ENCODE measurements around the gene FEN1. TPM values are rescaled to one million over a fixed set of nuclear protein-coding genes. Genes with fewer than 3 reads are reported as not detected.

FEN1 gene
- total and polyA plus RNA-seq, 12 donors: 3.9 to 32.0 (median 10.0) TPM

GRCh38 chr11:61787928-61788491, 4.7 kb upstream of the FEN1 start:
- H3K27me3 ChIP-seq: no peaks in the 10 kb centered on the region
- intact Hi-C loops (cut with DNase I): loop anchor here in 1 of 2 donors (10.0 kb wide), 2 partner anchors 167 to 327 kb away; partner anchors contain the start of gene BEST1
- no peak overlapping the region for H3K4me3 ChIP-seq
- peaks cover 0 to 56% of the 10 kb centered on the region in 2 donors for H3K36me3 ChIP-seq (replicated peaks in 1 of 2)
- TF ChIP-seq POLR2A (IDR thresholded peaks at IDR 0.05): no peak
- TF ChIP-seq CTCF (IDR thresholded peaks at IDR 0.05): peak in 3 of 6 experiments; percentile 14 to 26 (median 23)
- WGBS, 4 donors: 48 to 63% (median 57%) methylated on average over 8 to 9 of the region's 9 CpGs
- no peak for DNase-seq
- H3K4me1 ChIP-seq (replicated peaks in 1 of 2): peaks cover under 1 to 10% of the 10 kb centered on the region in 2 donors
- no peak overlapping the region for H3K27ac ChIP-seq
- H3K9me3 ChIP-seq (replicated peaks in 1 of 3): no peaks in the 10 kb centered on the region

- peak overlapping the region; percentile 44 to 70 (median 54) for H3K4me3 ChIP-seq
- TF ChIP-seq POLR2A (IDR thresholded peaks at IDR 0.05) (no peak), CTCF (IDR thresholded peaks at IDR 0.05) (no peak)
- peaks cover 0 to 37% of the 10 kb centered on the region in 2 donors for H3K36me3 ChIP-seq (replicated peaks in 1 of 2)
- intact Hi-C loops (cut with DNase I): no loop called here
- peak overlapping the region; percentile 22 to 97 (median 90) for H3K27ac ChIP-seq
- peaks cover 5 to 18% of the 10 kb centered on the region in 2 donors for H3K4me1 ChIP-seq (replicated peaks in 1 of 2)
- DNase-seq: peak; percentile 66 to 93 (median 83)
- H3K27me3 ChIP-seq: no peaks in the 10 kb centered on the region
- no peaks in the 10 kb centered on the region for H3K9me3 ChIP-seq (replicated peaks in 1 of 3)
- WGBS, 4 donors: 5% methylated on average over 12 to 14 of the region's 14 CpGs
Observed at GRCh38 chr11:61791737-61792309, 888 bp upstream of the FEN1 start.

GRCh38 chr11:61793083-61793828, 545 bp downstream of the FEN1 start:
- 3 to 5% (median 4%) methylated on average over 17 to 29 of the region's 29 CpGs for WGBS, 4 donors
- no peak for DNase-seq
- peak overlapping the region in 4 of 5 donors; percentile 89 to 97 (median 93) for H3K27ac ChIP-seq
- peaks cover 5 to 24% of the 10 kb centered on the region in 2 donors for H3K4me1 ChIP-seq (replicated peaks in 1 of 2)
- peaks cover 0 to 23% of the 10 kb centered on the region in 2 donors for H3K36me3 ChIP-seq (replicated peaks in 1 of 2)
- TF ChIP-seq CTCF (IDR thresholded peaks at IDR 0.05): no peak
- TF ChIP-seq POLR2A (IDR thresholded peaks at IDR 0.05): no peak
- H3K27me3 ChIP-seq: no peaks in the 10 kb centered on the region
- intact Hi-C loops (cut with DNase I): no loop called here
- peak overlapping the region; percentile 36 to 70 (median 54) for H3K4me3 ChIP-seq
- no peaks in the 10 kb centered on the region for H3K9me3 ChIP-seq (replicated peaks in 1 of 3)

- Histone ChIP-seq H3K36me3 (replicated peaks in 1 of 2) (peaks cover 0 to 17% of the 10 kb centered on the region in 2 donors), H3K4me3 (no peak overlapping the region), H3K4me1 (replicated peaks in 1 of 2) (peaks cover 5 to 24% of the 10 kb centered on the region in 2 donors), H3K27me3 (no peaks in the 10 kb centered on the region), H3K9me3 (replicated peaks in 1 of 3) (no peaks in the 10 kb centered on the region), H3K27ac (no peak overlapping the region)
- WGBS, 4 donors: 51 to 75% (median 64%) methylated on average over 2 to 3 of the region's 3 CpGs
- TF ChIP-seq POLR2A (IDR thresholded peaks at IDR 0.05) (no peak), CTCF (IDR thresholded peaks at IDR 0.05) (no peak)
- intact Hi-C loops (cut with DNase I): no loop called here
- DNase-seq: no peak
Observed at GRCh38 chr11:61793829-61794204, 1.1 kb downstream of the FEN1 start.
